Activated CD4-positive, alpha-beta T cell treated with anti-CD3 and anti-CD28 coated beads, Interleukin-2, amount 50 U/mL, for 24 hours (primary cell): Measurements from ENCODE around the gene FOXL1.
"Not testable (repeated sequence)": the region's sequence is repeated elsewhere in the genome, so short reads cannot be mapped to it uniquely, and the experiment has no call there.

ENCODE experiments used
- DNase-seq, 2 donors: peaks; one replicate each; pipeline ENCODE4 v3.0.0-alpha.2; 2020; ENCODE audit warnings: low read depth in 1 of 2, low spot score in 1 of 2

The FOXL1 gene

GRCh38 chr16:86580791-86581170 is 2.4 kb downstream of the FOXL1 start:
- DNase-seq = no peak

- DNase-seq = no peak
Measured at GRCh38 chr16:86581458-86581857, 3.1 kb downstream of the FOXL1 start.

GRCh38 chr16:86584071-86584685 is 5.8 kb downstream of the FOXL1 start:
- DNase-seq = no peak

- no peak for DNase-seq
Measured at GRCh38 chr16:86584726-86585721, 6.7 kb downstream of the FOXL1 start.

GRCh38 chr16:86585821-86586611 is 7.7 kb downstream of the FOXL1 start:
- DNase-seq = no peak

GRCh38 chr16:86587487-86587886 is 9.1 kb downstream of the FOXL1 start:
- DNase-seq = no peak

GRCh38 chr16:86587955-86588354 is 9.6 kb downstream of the FOXL1 start:
- DNase-seq = not testable (repeated sequence)

- no peak for DNase-seq
Measured at GRCh38 chr16:86590501-86591144, 12.3 kb downstream of the FOXL1 start.

GRCh38 chr16:86591270-86591669 is 12.9 kb downstream of the FOXL1 start:
- DNase-seq = no peak

GRCh38 chr16:86593913-86594620 is 15.7 kb downstream of the FOXL1 start:
- DNase-seq = no peak

- DNase-seq = no peak
Measured at GRCh38 chr16:86594721-86595120, 16.4 kb downstream of the FOXL1 start.

GRCh38 chr16:86595983-86596605 is 17.7 kb downstream of the FOXL1 start:
- DNase-seq = no peak

GRCh38 chr16:86597126-86597879 is 19.0 kb downstream of the FOXL1 start:
- DNase-seq = no peak

- DNase-seq = no peak
Measured at GRCh38 chr16:86597880-86598606, 19.7 kb downstream of the FOXL1 start.

GRCh38 chr16:86598607-86599565 is 20.5 kb downstream of the FOXL1 start:
- no peak for DNase-seq

- DNase-seq = no peak
Measured at GRCh38 chr16:86601356-86601755, 23.0 kb downstream of the FOXL1 start.

- no peak for DNase-seq
Measured at GRCh38 chr16:86602521-86602920, 24.2 kb downstream of the FOXL1 start.
